GM21576 (cell line): ENCODE measurements around the gene LTBP3.

Source experiments
- ATAC-seq: cut with Tn5 transposase; IDR thresholded peaks from one replicate; pipeline ENCODE4 v1.9.1; 2021; ENCODE audit warnings: mild to moderate bottlenecking, moderate library complexity; ENCODE audit not compliant: unreplicated experiment

The LTBP3 gene

GRCh38 chr11:65586247-65586630 is 28.1 kb upstream of the LTBP3 start:
- ATAC-seq: no peak

- ATAC-seq: no peak
Observed at GRCh38 chr11:65585396-65586246, 27.5 kb upstream of the LTBP3 start.

- ATAC-seq: no peak
Observed at GRCh38 chr11:65584723-65585171, 26.6 kb upstream of the LTBP3 start.

- no peak for ATAC-seq
Observed at GRCh38 chr11:65584106-65584505, 25.9 kb upstream of the LTBP3 start.

- no peak for ATAC-seq
Observed at GRCh38 chr11:65583589-65583988, 25.4 kb upstream of the LTBP3 start.

- no peak for ATAC-seq
Observed at GRCh38 chr11:65581928-65582327, 23.8 kb upstream of the LTBP3 start.

GRCh38 chr11:65580756-65581155 is 22.6 kb upstream of the LTBP3 start:
- no peak for ATAC-seq

- no peak for ATAC-seq
Observed at GRCh38 chr11:65580031-65580692, 22.0 kb upstream of the LTBP3 start.

- ATAC-seq: no peak
Observed at GRCh38 chr11:65579291-65579690, 21.1 kb upstream of the LTBP3 start.

- ATAC-seq: no peak
Observed at GRCh38 chr11:65578667-65579066, 20.5 kb upstream of the LTBP3 start.

GRCh38 chr11:65578134-65578533 is 20.0 kb upstream of the LTBP3 start:
- no peak for ATAC-seq

- ATAC-seq: no peak
Observed at GRCh38 chr11:65577756-65578109, 19.6 kb upstream of the LTBP3 start.

- ATAC-seq: no peak
Observed at GRCh38 chr11:65576867-65577755, 19.0 kb upstream of the LTBP3 start.

- no peak for ATAC-seq
Observed at GRCh38 chr11:65576232-65576866, 18.2 kb upstream of the LTBP3 start.

- ATAC-seq: no peak
Observed at GRCh38 chr11:65575568-65576231, 17.5 kb upstream of the LTBP3 start, which contains the start of gene EHBP1L1. TSS of gene EHBP1L1 (plus strand) at chr11:65576053. CDS start at chr11:65576303, 250 bp downstream.

GRCh38 chr11:65574811-65575567 is 16.8 kb upstream of the LTBP3 start:
- no peak for ATAC-seq

- ATAC-seq: peak; percentile 29
Observed at GRCh38 chr11:65574109-65574810, 16.1 kb upstream of the LTBP3 start.

GRCh38 chr11:65573391-65574079 is 15.4 kb upstream of the LTBP3 start:
- no peak for ATAC-seq
